Measurements from ENCODE around the gene PSMD1.
"Not testable (repeated sequence)": the region's sequence is repeated elsewhere in the genome, so short reads cannot be mapped to it uniquely, and the experiment has no call there.

The PSMD1 gene

GRCh38 chr2:231167745-231168459 is 111.2 kb downstream of the PSMD1 start:
- H3K36me3 ChIP-seq (ENCODE audit: control insufficient read depth, insufficient read depth, low read length): peaks cover 55% of the 10 kb centered on the region
- no peak for DNase-seq
- no peaks in the 10 kb centered on the region for H3K4me1 ChIP-seq (ENCODE audit: control insufficient read depth, insufficient read depth, low read length, poor library complexity, severe bottlenecking)
- H3K4me3 ChIP-seq (ENCODE audit: insufficient read depth, low read depth, low read length, poor library complexity, severe bottlenecking): no peak overlapping the region
- H3K27me3 ChIP-seq (replicated peaks; ENCODE audit: control insufficient read depth, insufficient read depth, low read length, poor library complexity, severe bottlenecking): no peaks in the 10 kb centered on the region
- H3K27ac ChIP-seq (ENCODE audit: insufficient read depth, low read length, poor library complexity, severe bottlenecking): no peak overlapping the region
- no peaks in the 10 kb centered on the region for H3K9me3 ChIP-seq (ENCODE audit: control insufficient read depth, low read length)

- no peak overlapping the region for H3K27ac ChIP-seq (ENCODE audit: insufficient read depth, low read length, poor library complexity, severe bottlenecking)
- no peaks in the 10 kb centered on the region for H3K27me3 ChIP-seq (replicated peaks; ENCODE audit: control insufficient read depth, insufficient read depth, low read length, poor library complexity, severe bottlenecking)
- H3K4me1 ChIP-seq (ENCODE audit: control insufficient read depth, insufficient read depth, low read length, poor library complexity, severe bottlenecking): no peaks in the 10 kb centered on the region
- peaks cover 51% of the 10 kb centered on the region for H3K36me3 ChIP-seq (ENCODE audit: control insufficient read depth, insufficient read depth, low read length)
- no peak overlapping the region for H3K4me3 ChIP-seq (ENCODE audit: insufficient read depth, low read depth, low read length, poor library complexity, severe bottlenecking)
- DNase-seq: no peak
- no peaks in the 10 kb centered on the region for H3K9me3 ChIP-seq (ENCODE audit: control insufficient read depth, low read length)
Measured at GRCh38 chr2:231168460-231169139, 111.9 kb downstream of the PSMD1 start.

- no peaks in the 10 kb centered on the region for H3K27me3 ChIP-seq (replicated peaks; ENCODE audit: control insufficient read depth, insufficient read depth, low read length, poor library complexity, severe bottlenecking)
- no peak overlapping the region for H3K4me3 ChIP-seq (ENCODE audit: insufficient read depth, low read depth, low read length, poor library complexity, severe bottlenecking)
- H3K9me3 ChIP-seq (ENCODE audit: control insufficient read depth, low read length): no peaks in the 10 kb centered on the region
- no peaks in the 10 kb centered on the region for H3K4me1 ChIP-seq (ENCODE audit: control insufficient read depth, insufficient read depth, low read length, poor library complexity, severe bottlenecking)
- peaks cover 50% of the 10 kb centered on the region for H3K36me3 ChIP-seq (ENCODE audit: control insufficient read depth, insufficient read depth, low read length)
- DNase-seq: no peak
- no peak overlapping the region for H3K27ac ChIP-seq (ENCODE audit: insufficient read depth, low read length, poor library complexity, severe bottlenecking)
Measured at GRCh38 chr2:231169488-231169887, 112.8 kb downstream of the PSMD1 start.

GRCh38 chr2:231170055-231170454 is 113.4 kb downstream of the PSMD1 start:
- peaks cover 47% of the 10 kb centered on the region for H3K36me3 ChIP-seq (ENCODE audit: control insufficient read depth, insufficient read depth, low read length)
- H3K27ac ChIP-seq (ENCODE audit: insufficient read depth, low read length, poor library complexity, severe bottlenecking): no peak overlapping the region
- H3K9me3 ChIP-seq (ENCODE audit: control insufficient read depth, low read length): no peaks in the 10 kb centered on the region
- H3K4me1 ChIP-seq (ENCODE audit: control insufficient read depth, insufficient read depth, low read length, poor library complexity, severe bottlenecking): no peaks in the 10 kb centered on the region
- H3K27me3 ChIP-seq (replicated peaks; ENCODE audit: control insufficient read depth, insufficient read depth, low read length, poor library complexity, severe bottlenecking): no peaks in the 10 kb centered on the region
- no peak overlapping the region for H3K4me3 ChIP-seq (ENCODE audit: insufficient read depth, low read depth, low read length, poor library complexity, severe bottlenecking)
- no peak for DNase-seq

- H3K36me3 ChIP-seq (ENCODE audit: control insufficient read depth, insufficient read depth, low read length): peaks cover 27% of the 10 kb centered on the region
- no peaks in the 10 kb centered on the region for H3K9me3 ChIP-seq (ENCODE audit: control insufficient read depth, low read length)
- no peak overlapping the region for H3K4me3 ChIP-seq (ENCODE audit: insufficient read depth, low read depth, low read length, poor library complexity, severe bottlenecking)
- H3K27me3 ChIP-seq (replicated peaks; ENCODE audit: control insufficient read depth, insufficient read depth, low read length, poor library complexity, severe bottlenecking): no peaks in the 10 kb centered on the region
- no peak for DNase-seq
- H3K4me1 ChIP-seq (ENCODE audit: control insufficient read depth, insufficient read depth, low read length, poor library complexity, severe bottlenecking): no peaks in the 10 kb centered on the region
- H3K27ac ChIP-seq (ENCODE audit: insufficient read depth, low read length, poor library complexity, severe bottlenecking): no peak overlapping the region
Measured at GRCh38 chr2:231172025-231172424, 115.4 kb downstream of the PSMD1 start.

GRCh38 chr2:231174211-231174651 is 117.6 kb downstream of the PSMD1 start:
- H3K27me3 ChIP-seq (replicated peaks; ENCODE audit: control insufficient read depth, insufficient read depth, low read length, poor library complexity, severe bottlenecking): no peaks in the 10 kb centered on the region
- no peaks in the 10 kb centered on the region for H3K9me3 ChIP-seq (ENCODE audit: control insufficient read depth, low read length)
- DNase-seq: no peak
- no peak overlapping the region for H3K27ac ChIP-seq (ENCODE audit: insufficient read depth, low read length, poor library complexity, severe bottlenecking)
- H3K4me3 ChIP-seq (ENCODE audit: insufficient read depth, low read depth, low read length, poor library complexity, severe bottlenecking): no peak overlapping the region
- no peaks in the 10 kb centered on the region for H3K4me1 ChIP-seq (ENCODE audit: control insufficient read depth, insufficient read depth, low read length, poor library complexity, severe bottlenecking)
- peaks cover 21% of the 10 kb centered on the region for H3K36me3 ChIP-seq (ENCODE audit: control insufficient read depth, insufficient read depth, low read length)

GRCh38 chr2:231176066-231176465 is 119.4 kb downstream of the PSMD1 start:
- Histone ChIP-seq H3K4me3 (ENCODE audit: insufficient read depth, low read depth, low read length, poor library complexity, severe bottlenecking) (no peak overlapping the region), H3K4me1 (ENCODE audit: control insufficient read depth, insufficient read depth, low read length, poor library complexity, severe bottlenecking) (no peaks in the 10 kb centered on the region), H3K36me3 (ENCODE audit: control insufficient read depth, insufficient read depth, low read length) (peaks cover 9% of the 10 kb centered on the region), H3K9me3 (ENCODE audit: control insufficient read depth, low read length) (no peaks in the 10 kb centered on the region), H3K27ac (ENCODE audit: insufficient read depth, low read length, poor library complexity, severe bottlenecking) (no peak overlapping the region), H3K27me3 (replicated peaks; ENCODE audit: control insufficient read depth, insufficient read depth, low read length, poor library complexity, severe bottlenecking) (no peaks in the 10 kb centered on the region)
- DNase-seq: no peak

- Histone ChIP-seq H3K4me3 (ENCODE audit: insufficient read depth, low read depth, low read length, poor library complexity, severe bottlenecking) (no peak overlapping the region), H3K9me3 (ENCODE audit: control insufficient read depth, low read length) (no peaks in the 10 kb centered on the region), H3K36me3 (ENCODE audit: control insufficient read depth, insufficient read depth, low read length) (peaks cover 4% of the 10 kb centered on the region), H3K27me3 (replicated peaks; ENCODE audit: control insufficient read depth, insufficient read depth, low read length, poor library complexity, severe bottlenecking) (no peaks in the 10 kb centered on the region), H3K27ac (ENCODE audit: insufficient read depth, low read length, poor library complexity, severe bottlenecking) (no peak overlapping the region), H3K4me1 (ENCODE audit: control insufficient read depth, insufficient read depth, low read length, poor library complexity, severe bottlenecking) (no peaks in the 10 kb centered on the region)
- no peak for DNase-seq
Measured at GRCh38 chr2:231177156-231178025, 120.7 kb downstream of the PSMD1 start.

GRCh38 chr2:231178805-231179204 is 122.1 kb downstream of the PSMD1 start:
- not testable (repeated sequence) for H3K27me3 ChIP-seq (replicated peaks; ENCODE audit: control insufficient read depth, insufficient read depth, low read length, poor library complexity, severe bottlenecking); H3K4me1 ChIP-seq (ENCODE audit: control insufficient read depth, insufficient read depth, low read length, poor library complexity, severe bottlenecking); DNase-seq; H3K9me3 ChIP-seq (ENCODE audit: control insufficient read depth, low read length); H3K36me3 ChIP-seq (ENCODE audit: control insufficient read depth, insufficient read depth, low read length); H3K27ac ChIP-seq (ENCODE audit: insufficient read depth, low read length, poor library complexity, severe bottlenecking); H3K4me3 ChIP-seq (ENCODE audit: insufficient read depth, low read depth, low read length, poor library complexity, severe bottlenecking)

All from effector memory CD4-positive, alpha-beta T cell (primary cell).